ENCODE results near the gene UBAP2. TPM values are rescaled to one million over a fixed set of nuclear protein-coding genes. Genes with fewer than 3 reads are reported as not detected.
A peak's percentile ranks its signal among the peaks of the same experiment; 100 is the strongest.
"Not testable (repeated sequence)": the region's sequence is repeated elsewhere in the genome, so short reads cannot be mapped to it uniquely, and the experiment has no call there.

Gene UBAP2
- polyA plus RNA-seq, 3 donors, result 38.9 to 45.5 (median 44.6) TPM

DNA sequence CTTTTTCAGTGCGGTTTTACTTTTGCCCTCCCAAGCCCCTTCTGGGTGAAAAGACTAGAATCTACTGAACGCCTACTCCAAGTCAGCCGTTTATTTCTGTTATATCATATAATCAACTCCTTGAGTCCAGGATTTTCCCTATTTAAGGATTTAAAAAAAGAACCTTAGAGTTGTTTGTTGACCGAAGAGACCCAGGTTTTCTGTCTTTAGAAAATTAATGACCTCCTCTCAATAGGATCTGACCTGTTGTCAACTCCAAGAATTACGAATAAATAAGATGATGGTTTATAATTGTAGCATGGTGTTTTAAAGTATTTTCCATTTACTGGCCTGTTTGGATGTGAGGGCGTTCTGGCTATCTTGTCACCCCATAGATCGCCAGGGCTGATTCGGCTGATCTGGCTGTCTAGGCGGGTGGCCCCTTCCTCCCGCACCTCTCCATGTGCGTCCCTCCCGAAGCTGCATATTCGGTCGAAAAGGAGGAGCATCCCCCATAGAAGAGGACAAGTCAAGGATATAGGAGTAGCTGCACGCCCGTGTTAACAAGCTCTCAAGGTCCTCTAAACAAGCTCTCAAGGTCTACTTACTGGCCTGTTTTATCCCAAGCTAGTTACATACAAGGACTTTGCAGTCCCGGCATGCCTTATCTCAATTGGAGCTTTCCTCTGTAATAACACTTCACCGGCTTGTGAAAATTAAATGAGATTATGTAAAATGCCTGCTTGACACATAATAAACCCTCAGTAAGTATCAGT is 1.1 kb upstream of the UBAP2 start:
- no peak for DNase-seq

DNA sequence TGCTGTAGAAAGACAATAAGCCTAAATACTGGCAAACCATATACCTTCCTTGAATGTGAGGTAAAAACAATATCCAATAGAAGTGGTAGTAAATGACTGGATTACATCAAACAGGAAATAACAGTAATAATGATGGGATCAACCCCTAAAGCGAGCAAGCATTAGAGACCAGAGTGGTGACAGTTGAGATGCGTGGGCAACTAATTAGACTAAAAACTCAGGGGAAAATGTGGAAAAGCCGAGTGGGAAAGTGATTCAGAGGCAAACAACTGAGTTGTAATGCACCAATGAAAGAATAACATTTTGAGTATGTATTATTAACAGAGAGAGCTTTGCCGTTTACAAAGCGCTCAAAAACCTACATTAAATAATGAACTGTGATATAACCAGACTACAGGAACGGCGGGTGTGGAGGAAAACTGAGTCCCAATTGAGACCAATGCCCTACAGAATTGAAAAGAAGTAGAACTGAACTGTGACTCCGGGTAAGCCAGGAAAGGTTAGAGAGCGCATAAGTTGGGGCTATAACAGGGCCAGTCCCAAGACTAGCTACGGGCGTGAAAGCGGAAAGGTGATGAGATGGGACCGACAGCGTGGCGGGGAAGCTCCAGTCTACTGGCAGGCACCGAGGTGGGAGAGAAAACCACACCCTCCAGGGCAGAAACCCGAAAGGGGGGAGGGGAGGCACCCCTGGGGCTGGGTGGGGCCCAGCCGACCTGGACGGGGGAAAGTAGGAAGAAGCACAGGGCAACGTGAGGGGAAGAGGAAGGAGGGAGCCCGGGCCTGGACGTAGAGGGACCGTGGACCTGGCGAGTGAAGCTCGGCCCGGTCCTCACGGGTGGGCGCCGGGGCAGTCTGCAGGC is 592 bp downstream of the UBAP2 start:
- no peak for DNase-seq

DNA sequence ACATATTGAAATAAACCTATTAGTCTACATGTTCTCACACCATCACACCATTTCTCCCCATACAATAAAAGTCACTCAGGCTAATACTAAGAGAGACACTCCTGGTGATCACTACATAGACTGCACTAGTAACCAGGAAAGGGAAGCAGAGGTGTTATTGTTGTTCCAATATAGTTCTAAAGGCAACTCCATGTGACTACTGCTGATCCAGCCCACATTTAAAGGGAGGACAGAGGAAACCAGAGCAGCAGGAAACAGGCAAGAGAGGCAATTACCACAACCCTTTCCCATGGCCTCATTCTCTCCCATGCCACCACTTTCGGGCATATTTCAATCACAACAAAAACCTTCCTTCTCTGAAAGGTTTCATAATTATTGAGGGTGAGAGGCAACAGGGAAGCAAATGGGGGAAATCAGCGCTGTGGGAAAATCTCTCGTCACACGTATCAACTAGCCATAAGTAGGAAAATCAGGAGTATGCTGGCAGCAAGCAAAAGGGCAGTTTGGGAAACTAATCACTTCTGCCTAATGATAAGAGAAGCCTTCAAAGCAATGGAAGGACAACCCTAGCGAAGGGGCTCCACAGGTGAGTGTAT is 1.8 kb downstream of the UBAP2 start:
- DNase-seq, result no peak

DNA sequence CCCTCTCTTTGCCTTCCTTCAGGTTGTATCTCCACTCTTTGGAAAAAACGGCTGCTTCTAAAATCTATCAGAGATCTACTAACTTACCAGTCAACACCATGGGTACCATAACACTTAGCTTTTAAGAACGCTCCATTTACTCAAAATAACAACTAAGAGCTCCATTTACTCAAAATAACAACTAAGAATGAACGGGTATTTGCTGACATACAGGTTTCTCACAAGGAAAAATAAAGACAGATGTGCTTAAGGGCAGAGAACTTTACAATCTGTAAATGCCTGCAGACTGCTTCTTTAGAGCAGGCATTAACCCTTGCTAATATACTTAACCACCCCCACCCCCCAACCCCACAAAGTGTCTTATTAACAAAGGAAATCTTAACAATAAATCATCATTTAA is 2.8 kb downstream of the UBAP2 start:
- no peak for DNase-seq

DNA sequence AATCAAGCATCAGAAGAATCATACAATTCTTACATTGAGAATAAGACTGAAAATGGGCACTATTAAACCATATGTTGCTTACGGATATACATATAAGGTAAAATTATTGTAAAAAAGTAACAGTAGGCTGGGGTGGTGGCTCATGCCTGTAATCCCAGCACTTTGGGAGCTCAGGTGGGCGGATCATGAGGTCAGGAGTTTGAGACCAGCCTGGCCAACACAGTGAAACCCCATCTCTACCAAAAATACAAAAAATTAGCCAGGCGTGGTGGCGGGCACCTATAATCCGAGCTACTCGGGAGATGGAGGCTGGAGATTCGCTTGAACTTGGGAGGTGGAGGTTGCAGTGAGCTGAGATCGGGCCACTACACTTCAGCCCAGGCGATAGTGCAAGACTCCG is 6.6 kb downstream of the UBAP2 start:
- DNase-seq, result not testable (repeated sequence)

DNA sequence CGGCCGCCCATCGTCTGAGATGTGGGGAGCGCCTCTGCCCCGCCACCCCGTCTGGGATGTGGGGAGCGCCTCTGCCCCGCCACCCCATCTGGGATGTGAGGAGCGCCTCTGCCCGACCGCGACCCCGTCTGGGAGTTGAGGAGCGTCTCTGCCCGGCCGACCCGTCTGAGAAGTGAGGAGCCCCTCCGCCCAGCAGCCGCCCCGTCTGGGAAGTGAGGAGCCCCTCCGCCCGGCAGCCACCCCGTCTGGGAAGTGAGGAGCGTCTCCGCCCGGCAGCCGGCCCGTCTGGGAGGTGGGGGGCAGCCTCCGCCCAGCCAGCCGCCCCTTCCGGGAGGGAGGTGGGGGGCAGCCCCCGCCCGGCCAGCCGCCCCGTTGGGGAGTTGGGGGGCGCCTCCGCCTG is 9.8 kb downstream of the UBAP2 start:
- DNase-seq, result not testable (repeated sequence)

DNA sequence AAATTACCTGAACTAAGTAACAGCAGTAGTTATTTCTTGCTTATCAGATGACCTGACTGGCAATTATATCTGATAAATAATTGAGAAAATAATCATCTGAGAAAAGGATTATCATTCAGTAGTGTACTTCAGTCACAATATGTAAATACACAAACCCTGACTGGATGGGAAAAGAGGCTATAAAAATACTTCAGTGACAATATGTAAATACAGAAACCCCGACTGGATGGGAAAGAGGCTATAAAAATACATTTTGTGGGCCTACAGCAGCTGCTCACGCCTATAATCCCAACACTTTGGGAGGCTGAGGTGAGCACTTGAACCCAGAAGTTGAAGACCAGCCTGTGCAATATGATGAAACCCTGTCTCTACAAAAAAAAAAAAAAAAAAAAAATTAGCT is 11.1 kb downstream of the UBAP2 start:
- DNase-seq, result no peak

DNA sequence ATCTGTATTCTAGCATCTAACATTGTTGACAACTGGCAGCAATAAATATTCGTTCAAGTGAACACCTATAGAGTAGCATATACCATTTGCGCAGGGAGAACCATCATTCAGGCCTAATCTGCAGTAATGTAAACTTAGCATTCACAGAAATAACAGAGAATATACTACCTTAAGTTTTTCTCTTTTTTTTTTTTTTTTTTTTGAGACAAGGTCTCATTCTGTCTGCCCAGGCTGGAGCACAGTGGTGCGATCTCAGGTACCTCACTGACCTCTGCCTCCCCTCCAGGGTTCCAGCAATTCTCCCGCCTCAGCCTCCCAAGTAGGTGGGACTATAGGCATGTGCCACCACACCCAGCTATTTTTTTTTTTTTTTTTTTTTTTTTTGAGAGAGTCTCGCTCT is 12.1 kb downstream of the UBAP2 start:
- no peak for DNase-seq

DNA sequence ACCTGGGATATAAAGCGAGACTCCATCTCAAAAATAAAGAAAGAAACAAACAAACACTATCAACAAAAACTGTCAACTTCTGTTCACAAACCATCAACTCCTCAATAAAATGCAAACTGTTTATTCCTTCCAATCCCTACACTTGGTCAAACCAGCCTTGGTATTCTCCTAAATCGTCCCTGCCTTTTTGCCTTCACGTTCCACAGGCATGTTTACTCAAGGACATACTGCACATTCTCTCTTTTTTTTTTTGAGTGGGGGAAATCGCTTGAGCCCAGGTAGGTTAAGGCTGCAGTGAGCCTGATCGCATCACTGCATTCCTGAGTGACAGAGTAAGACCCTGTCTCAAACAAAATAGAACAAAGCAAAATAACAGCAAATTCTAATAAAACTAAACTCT is 13.0 kb downstream of the UBAP2 start:
- no peak for DNase-seq

DNA sequence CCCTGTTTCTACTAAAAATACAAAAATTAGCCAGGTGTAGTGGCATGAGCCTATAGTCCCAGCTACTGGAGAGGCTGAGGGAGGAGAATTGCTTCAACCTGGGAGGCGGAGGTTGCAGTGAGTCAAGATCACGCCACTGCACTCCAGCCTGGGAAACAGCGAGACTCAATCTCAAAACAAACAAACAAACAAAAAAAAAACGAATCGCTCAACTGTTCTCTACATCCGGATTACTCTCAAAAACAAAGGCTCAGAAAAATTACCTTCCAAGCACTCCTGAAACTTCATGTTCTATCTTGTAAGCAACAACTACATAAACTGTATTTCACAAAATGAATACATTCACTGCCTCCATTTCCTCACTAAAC is 14.0 kb downstream of the UBAP2 start:
- DNase-seq, result no peak

DNA sequence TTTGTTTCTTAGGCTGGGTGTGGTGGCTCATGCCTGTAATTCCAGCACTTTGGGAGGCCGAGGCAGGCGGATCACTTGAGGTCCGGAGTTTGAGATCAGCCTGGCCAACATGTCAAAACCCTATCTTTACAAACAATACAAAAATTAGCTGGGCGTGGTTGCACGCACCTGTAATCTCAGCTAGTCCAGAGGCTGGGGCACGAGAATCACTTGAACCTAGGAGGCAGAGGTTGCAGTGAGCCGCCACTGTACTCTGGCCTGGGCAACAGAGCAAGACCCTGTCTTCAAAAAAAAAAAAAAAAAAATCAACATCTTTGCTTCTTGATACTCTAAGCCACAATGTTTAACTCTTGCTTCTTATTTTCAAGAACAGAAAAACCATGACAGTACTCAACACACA is 16.1 kb downstream of the UBAP2 start:
- DNase-seq, result no peak

DNA sequence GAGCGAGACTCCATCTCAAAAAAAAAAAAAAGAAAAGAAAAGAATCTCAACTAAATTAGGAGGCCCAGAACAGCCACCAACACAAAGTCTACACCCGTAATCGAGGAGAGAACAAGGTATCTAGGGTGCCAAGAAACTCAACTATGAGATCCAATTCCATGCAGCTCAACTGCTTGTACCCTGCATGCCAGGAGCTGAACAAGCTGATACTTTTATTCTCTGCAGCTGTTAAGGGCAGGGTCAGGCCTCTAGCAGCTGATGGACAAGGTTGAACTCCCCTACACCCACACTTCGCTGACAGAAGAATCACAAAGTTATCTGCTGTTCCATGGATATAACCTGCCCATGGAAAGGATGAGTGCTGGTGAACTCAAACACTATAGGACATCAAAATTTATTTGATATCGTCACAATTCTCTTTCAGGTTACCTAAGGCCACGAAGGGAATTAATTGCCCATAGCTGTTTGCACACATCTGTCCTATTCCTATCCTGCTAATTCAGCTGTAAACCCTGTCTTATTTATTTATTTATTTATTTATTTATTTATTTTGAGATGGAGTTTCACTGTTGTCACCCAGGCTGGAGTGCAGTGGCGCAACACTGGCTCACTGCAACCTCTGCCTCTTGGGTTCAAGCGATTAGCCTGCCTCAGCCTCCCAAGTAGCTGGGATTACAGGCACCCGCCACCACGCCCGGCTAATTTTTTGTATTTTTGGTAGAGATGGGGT is 20.7 kb downstream of the UBAP2 start:
- no peak for DNase-seq

DNA sequence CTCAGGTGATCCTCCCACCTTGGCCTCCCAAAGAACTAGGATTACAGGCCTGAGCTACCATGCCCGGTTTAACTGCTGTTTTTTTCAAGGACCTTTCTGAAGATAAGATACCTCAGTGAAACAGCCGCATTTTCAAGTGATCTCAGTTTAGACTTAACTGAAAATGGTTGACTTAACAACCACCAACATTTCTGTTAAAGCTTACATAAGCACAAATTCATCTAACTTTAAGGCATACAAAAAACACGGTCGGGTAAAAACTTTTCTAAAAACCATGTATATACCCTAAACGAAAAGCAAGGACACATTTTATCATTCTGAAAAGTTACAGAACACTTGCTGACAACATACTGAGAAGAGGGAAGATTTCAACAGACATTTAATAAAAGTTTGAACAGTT is 22.9 kb downstream of the UBAP2 start:
- no peak for DNase-seq

DNA sequence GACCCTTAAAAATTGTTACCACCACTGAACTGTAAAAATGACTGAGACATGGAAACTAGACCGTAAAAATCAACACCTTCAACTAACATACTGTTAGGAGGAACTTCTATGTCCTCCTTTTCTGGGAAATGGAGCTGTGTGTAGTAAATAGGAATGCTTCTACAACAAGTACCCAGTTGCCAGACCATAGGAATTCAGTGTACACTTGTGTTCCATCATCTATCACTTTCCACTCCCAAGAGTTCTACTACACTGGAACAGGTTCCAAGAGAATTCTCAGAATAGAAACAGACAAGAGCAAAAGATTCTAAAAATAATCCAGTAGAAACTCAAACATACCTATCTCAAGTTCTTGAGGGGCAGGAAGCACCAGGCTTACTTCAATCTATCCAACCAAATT is 23.6 kb downstream of the UBAP2 start:
- no peak for DNase-seq

DNA sequence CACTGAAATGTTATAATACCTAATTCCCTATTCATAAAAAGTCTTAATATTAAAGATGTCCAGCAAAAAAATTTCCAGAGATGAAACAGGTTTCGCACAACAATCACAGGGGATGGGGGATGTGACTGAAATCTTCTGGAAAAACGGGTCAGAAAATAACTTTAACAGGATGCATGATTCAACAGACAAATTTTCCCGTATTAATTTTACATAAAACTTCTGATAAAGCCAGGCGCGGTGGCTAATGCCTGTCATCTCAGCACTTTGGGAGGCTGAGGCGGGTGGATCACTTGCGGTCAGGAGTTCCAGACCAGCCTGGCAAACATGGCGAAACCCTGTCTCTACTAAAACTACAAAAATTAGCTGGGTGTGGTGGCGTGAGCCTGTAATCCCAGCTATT is 24.2 kb downstream of the UBAP2 start:
- DNase-seq, result not testable (repeated sequence)

DNA sequence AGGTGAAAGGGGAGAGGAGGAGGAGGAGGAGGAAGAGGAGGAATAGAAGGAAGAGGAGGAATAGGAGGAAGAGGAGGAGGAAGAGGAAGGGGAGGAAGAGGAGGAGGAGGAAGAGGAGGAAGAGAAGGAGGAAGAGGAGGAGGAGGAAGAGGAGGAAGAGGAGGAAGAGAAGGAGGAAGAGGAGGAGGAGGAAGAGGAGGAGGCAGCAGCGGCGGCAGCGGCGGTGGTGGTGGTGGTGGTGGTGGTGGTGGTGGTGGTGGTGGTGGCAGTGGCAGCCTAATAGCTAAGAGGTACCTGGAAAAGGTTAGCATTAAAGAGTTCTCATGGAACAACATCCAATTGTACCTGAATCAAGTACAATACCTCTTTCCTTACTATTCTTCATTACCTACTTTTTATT is 32.5 kb downstream of the UBAP2 start:
- no peak for DNase-seq

DNA sequence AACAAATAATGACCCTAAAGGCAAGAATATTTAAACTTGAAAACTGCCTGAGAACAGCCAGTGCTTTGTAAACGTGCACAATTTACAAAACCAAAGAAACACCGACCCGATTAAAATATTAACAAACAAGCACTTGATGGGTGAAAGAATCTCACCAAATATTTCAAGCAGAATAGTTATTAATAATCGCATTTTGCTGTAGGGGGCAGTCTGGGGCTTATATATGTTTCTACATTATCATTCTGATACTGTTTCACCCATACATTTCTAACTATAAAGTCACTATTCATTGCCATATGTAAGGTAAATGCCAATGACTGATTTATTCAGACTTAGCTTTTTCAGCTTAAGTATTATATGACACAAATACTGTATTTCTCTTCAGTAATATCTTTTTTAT is 37.7 kb downstream of the UBAP2 start:
- DNase-seq, result no peak

DNA sequence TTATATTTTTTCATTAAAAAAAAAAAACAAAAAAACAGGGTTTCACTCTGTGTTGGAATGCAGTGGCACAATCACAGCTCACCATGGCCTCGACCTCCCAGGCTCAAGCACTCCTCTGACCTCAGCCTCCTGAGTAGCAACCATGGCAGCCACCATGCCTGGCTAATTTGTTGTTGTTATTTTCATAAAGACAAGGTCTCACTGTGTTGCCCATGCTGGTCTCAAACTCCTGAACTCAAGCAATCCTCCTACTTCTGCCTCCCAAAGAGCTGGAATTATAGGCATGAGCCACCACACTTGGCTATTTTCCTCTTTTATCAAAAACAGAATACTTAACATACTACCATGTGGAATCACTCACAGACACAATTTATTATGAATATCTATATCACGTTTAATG is 46.7 kb downstream of the UBAP2 start:
- DNase-seq, result no peak

DNA sequence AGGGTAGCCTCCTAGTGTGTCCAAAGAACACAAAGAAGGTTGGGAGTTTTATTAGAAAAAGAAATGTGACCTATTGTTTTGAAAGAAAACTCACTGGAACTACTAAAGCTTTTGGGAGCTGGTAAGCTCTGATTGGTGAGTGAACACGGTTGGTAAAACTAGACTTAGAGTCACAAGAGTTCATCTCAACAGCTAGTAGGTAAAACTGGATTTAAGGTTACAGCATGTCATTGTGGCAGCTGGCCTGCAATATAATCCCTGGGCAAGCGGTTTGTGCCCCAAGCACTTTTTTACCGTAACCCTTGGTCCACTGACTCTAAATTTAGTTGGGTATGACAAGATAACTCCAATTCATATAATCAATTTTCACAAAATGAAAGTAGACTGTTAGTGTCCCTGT is 47.4 kb downstream of the UBAP2 start:
- DNase-seq, result peak; percentile 2

DNA sequence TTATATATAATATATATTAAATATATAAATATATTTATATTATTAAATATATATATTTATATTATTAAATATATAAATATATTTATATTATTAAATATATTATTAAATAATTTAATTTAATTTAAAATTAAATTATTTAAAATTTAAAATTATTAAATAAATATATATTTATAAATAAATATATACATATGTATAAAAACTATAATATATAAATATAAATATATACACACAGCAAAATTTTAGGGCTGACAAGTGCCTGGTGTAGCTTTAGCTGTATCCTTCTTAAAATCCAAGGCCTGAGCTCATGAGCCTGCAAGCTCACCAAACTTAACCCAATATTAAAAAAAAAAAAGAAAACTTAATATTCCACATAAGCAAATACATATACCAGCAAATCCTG is 53.2 kb downstream of the UBAP2 start:
- DNase-seq, result no peak

DNA sequence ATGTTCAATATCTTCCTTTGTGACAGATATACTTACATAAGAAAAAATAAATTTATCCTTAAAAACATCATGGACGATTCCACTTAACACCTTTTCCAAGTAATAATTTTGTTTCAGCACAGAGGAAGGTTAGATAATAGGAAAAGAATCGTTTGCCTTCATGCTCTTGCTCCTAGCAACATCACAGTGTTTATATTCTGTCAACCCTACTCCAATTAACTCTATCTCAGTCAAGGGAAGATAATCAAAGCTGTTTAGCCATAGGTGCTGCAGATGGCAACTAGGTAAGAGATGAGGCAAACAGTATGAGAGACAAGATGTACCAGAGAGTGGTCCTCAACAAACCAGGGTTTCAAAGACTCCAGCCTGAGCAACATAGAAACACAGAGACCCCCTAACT is 55.6 kb downstream of the UBAP2 start:
- no peak for DNase-seq

DNA sequence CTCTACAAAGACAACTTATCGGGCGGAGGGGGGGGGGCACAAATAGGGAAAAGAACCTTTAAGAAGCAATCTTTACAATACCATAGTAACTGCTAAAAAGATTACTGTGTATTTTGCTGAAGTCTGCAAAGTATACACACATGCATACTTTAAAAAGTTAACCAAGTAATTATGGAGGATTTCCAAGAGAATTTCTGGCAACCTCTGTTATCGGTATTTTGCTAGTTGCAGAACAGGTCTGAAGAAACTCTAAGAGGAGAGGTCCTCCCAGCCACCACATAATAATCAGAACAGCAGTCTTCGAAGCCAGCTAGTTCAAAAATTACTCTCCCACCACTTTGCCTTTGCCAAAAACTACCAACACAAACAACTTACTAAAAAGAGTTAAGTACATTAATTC is 56.1 kb downstream of the UBAP2 start:
- DNase-seq, result no peak

Measured in renal pelvis (tissue), 4 donors.